Spleen (tissue), 11 donors: Measurements from ENCODE around the gene SEC16A. TPM values are rescaled to one million over a fixed set of nuclear protein-coding genes. Genes with fewer than 3 reads are reported as not detected.
A peak's percentile ranks its signal among the peaks of the same experiment; 100 is the strongest.

Experiments used
- DNase-seq: peaks from one replicate; pipeline ENCODE4 v3.0.0-alpha.2; 2020
- H3K27ac ChIP-seq, 8 donors: fragments of 200-600 bp; sonication (generic) in 7 of 8; 1 replicate in 4 of 8; 2 replicates in 4 of 8; pipeline versions ENCODE4 v1.5.0 to v1.8.0; 2016 to 2021; ENCODE audit warnings: inconsistent platforms in 4 of 8, mild to moderate bottlenecking in 4 of 8, moderate library complexity in 1 of 8
- H3K27me3 ChIP-seq, 7 donors: fragments of 200-600 bp; sonication (generic) in 6 of 7; replicated peaks in 1 of 7; 1 replicate in 4 of 7; 2 replicates in 3 of 7; pipeline versions ENCODE4 v1.5.0 to v1.8.0; 2016 to 2021; ENCODE audit warnings: inconsistent platforms in 3 of 7, mild to moderate bottlenecking in 1 of 7
- H3K36me3 ChIP-seq, 6 donors: fragments of 200-600 bp; sonication (generic) in 5 of 6; 1 replicate in 4 of 6; 2 replicates in 2 of 6; pipeline versions ENCODE4 v1.5.0 to v1.8.0; 2016 to 2021; ENCODE audit warnings: inconsistent platforms in 2 of 6
- H3K4me1 ChIP-seq, 6 donors: fragments of 200-600 bp; sonication (generic) in 5 of 6; 1 replicate in 3 of 6; 2 replicates in 3 of 6; pipeline versions ENCODE4 v1.5.0 to v1.8.0; 2016 to 2021; ENCODE audit warnings: inconsistent platforms in 3 of 6
- H3K4me3 ChIP-seq, 8 donors: fragments of 200-600 bp; sonication (generic) in 7 of 8; 1 replicate in 4 of 8; 2 replicates in 4 of 8; pipeline versions ENCODE4 v1.5.0 to v1.8.0; 2016 to 2021; ENCODE audit warnings: inconsistent platforms in 4 of 8, mild to moderate bottlenecking in 4 of 8, moderate library complexity in 2 of 8
- H3K9me3 ChIP-seq, 8 donors: fragments of 200-600 bp; sonication (generic) in 7 of 8; 1 replicate in 4 of 8; 2 replicates in 4 of 8; pipeline versions ENCODE4 v1.5.0 to v1.8.0; 2016 to 2021; ENCODE audit warnings: inconsistent platforms in 4 of 8
- POLR2A ChIP-seq, 3 donors: fragments of 450-650 bp; IDR thresholded peaks; one replicate each; pipeline ENCODE4 v1.5.1; 2017; ENCODE audit warnings: antibody characterized with exemption in 3 of 3, mild to moderate bottlenecking in 1 of 3
- POLR2AphosphoS5 ChIP-seq, 3 donors: sonication (generic); formaldehyde crosslinking; IDR thresholded peaks; one replicate each; pipeline ENCODE4 v1.5.1; 2017; ENCODE audit warnings: antibody characterized with exemption in 3 of 3
- WGBS, 5 donors: extraction: QIAGEN DNeasy Blood & Tissue Kit in 3 of 5; methylation state at CpG; one replicate each; pipeline versions ENCODE4 v1.1.5 to v1.1.7; 2013 to 2018; 5-methylcytosine and 5-hydroxymethylcytosine counted together
- intact Hi-C: fragments of 100-400 bp; cut with DNase I; formaldehyde crosslinking; loops from one replicate; pipeline ENCODE4 v1.15.0; 2023; ENCODE audit warnings: low total_unique reads
- polyA plus RNA-seq, 3 donors: library from polyadenylated mRNA; stranded (reverse); fragments of 200-250 nt; gene quantifications; one replicate each; pipeline ENCODE4 v1.2.1, GENCODE V29; 2013
- total RNA-seq, 7 donors: library from RNA; depleted of rRNA in 3 of 7; stranded (reverse); fragments of >200 nt in 3 of 7; fragmentation: NEBNext Ultra II Directional in 4 of 7; extraction: Animal tissue kit (Norgen Biotek cat#: 25700) in 4 of 7; gene quantifications; one replicate each; pipeline versions ENCODE4 v1.1.0 to v1.2.1, GENCODE V29; 2016 to 2021
- TF ChIP-seq, protein P1 (sequence below), 11 experiments: fragments of 200-600 bp in 7 of 11; fragments of 450-650 bp in 4 of 11; sonication (generic) in 4 of 11; IDR thresholded peaks in 8 of 11; conservative IDR thresholded peaks in 3 of 11; 1 replicate in 7 of 11; 2 replicates in 4 of 11; pipeline versions ENCODE4 v1.4.0 to v1.8.0; 2016 to 2021; ENCODE audit warnings: antibody characterized with exemption in 11 of 11, inconsistent platforms in 4 of 11, mild to moderate bottlenecking in 1 of 11
- donor health status: healthy with polysubstance abuse.
- donor health status: DM: no; HTN: no; CAD: no; lungs with moderate emphysema.
- donor health status: DM: no; HTN: no; CAD: no.
- donor health status: Bipolar disorder and iron deficiency.
- donor health status: healthy.
- donor health status: DM: no; HTN: no; CAD: no.
- donor health status: DM: yes; HTN: yes; CAD: no.

The SEC16A gene
- total and polyA plus RNA-seq, 10 donors, result 35.0 to 92.1 (median 75.1) TPM

DNA sequence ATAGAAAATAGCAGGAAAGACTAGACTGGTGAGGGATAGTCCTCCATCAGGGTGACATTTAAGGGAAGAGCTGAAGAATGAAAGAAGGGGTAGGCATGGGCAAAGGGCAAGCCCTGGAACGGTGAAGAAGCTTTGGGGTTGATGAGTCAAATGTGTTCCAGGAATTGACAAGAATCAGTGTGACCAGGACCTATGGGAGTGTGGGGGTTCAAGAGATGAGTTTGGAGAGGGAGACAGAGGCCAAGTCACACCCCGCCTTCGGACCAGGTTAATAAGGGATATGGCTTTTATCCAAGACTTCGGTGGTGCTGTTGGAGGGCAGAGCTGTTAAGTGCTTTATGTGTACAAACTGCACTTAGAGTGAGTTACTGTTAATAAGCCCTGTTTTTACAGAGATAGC, 71.5 kb downstream of the SEC16A start:
- Histone ChIP-seq H3K36me3 (peaks cover 4 to 65% (median 55%) of the 10 kb centered on the region in 6 donors), H3K4me1 (peaks cover 19 to 66% (median 40%) of the 10 kb centered on the region in 6 donors), H3K27me3 (no peaks in the 10 kb centered on the region), H3K27ac (peak overlapping the region in 3 of 8 donors; percentile 83 to 93 (median 92)), H3K4me3 (peak overlapping the region; percentile 88 to 99 (median 97)), H3K9me3 (no peaks in the 10 kb centered on the region)
- intact Hi-C loops, result no loop called here
- 54 to 63% (median 58%) methylated on average over 4 of the region's 4 CpGs for WGBS, 5 donors
- TF ChIP-seq POLR2AphosphoS5 (IDR thresholded peaks at IDR 0.05) (no peak), POLR2A (IDR thresholded peaks at IDR 0.05) (no peak)
- TF ChIP-seq, protein P1, sequence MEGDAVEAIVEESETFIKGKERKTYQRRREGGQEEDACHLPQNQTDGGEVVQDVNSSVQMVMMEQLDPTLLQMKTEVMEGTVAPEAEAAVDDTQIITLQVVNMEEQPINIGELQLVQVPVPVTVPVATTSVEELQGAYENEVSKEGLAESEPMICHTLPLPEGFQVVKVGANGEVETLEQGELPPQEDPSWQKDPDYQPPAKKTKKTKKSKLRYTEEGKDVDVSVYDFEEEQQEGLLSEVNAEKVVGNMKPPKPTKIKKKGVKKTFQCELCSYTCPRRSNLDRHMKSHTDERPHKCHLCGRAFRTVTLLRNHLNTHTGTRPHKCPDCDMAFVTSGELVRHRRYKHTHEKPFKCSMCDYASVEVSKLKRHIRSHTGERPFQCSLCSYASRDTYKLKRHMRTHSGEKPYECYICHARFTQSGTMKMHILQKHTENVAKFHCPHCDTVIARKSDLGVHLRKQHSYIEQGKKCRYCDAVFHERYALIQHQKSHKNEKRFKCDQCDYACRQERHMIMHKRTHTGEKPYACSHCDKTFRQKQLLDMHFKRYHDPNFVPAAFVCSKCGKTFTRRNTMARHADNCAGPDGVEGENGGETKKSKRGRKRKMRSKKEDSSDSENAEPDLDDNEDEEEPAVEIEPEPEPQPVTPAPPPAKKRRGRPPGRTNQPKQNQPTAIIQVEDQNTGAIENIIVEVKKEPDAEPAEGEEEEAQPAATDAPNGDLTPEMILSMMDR (IDR thresholded peaks at IDR 0.05 in 8 of 11, conservative IDR thresholded peaks at IDR 0.05 in 3 of 11), result no peak
- no peak for DNase-seq

DNA sequence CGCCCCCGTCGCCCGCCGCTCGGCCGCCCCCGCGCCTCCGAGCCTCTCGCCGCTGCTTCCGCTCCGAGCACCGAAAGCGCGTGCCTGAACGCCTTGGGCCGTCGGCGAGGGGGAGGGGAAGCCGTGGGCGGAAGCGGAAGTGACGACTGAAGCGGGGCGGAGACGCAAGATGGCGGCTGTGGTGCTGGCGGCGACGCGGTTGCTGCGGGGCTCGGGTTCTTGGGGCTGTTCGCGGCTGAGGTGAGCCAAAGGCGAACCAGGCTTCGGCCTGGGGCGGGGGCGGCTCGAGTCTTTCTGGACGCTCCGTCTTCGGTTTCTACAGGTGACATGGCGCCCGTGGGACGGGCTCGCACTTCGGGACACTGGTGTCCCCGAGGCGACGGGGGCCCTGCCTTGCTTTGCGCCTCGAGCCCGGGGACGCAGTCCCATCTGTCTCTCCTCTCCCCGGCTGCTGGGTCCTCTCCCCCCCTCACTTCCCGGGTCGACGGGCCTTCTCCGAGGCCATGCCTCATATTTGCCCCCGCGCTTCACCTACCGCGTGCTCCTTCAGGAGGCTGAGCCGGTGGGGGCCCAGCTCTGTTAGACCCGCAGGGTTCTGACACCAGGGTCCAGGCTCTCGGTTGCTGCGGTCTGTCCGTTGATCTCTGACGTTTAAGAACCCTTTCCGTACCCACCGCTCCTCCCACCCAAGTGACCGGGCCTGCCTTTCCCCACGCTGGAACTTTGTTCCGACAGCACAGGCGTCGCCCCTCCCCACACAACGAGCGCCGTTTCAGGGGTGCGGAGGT, 72.1 kb downstream of the SEC16A start, which contains the start of the genes ENTR1 and PMPCA:
TSS of gene ENTR1 (minus strand) at position 115 of the 788 bp plus-strand sequence. CDS start 217 bp downstream, outside the sequence.
TSS of gene PMPCA (plus strand) at position 159 of the 788 bp plus-strand sequence. CDS start at position 170, 11 bp downstream.
- Histone ChIP-seq H3K27me3 (no peaks in the 10 kb centered on the region), H3K36me3 (peaks cover 4 to 65% (median 55%) of the 10 kb centered on the region in 6 donors), H3K4me3 (peak within 1 kb of the TSS; percentile 88 to 99 (median 97)), H3K4me1 (peaks cover 19 to 72% (median 40%) of the 10 kb centered on the region in 6 donors), H3K9me3 (no peaks in the 10 kb centered on the region), H3K27ac (peak within 1 kb of the TSS; percentile 83 to 94 (median 90))
- DNase-seq, result peak; percentile 98
- TF ChIP-seq POLR2AphosphoS5 (IDR thresholded peaks at IDR 0.05), result peak; percentile 99 to 100 (median 100)
- TF ChIP-seq POLR2A (IDR thresholded peaks at IDR 0.05), result peak; percentile 25 to 87 (median 63)
- TF ChIP-seq, protein P1 (IDR thresholded peaks at IDR 0.05 in 8 of 11, conservative IDR thresholded peaks at IDR 0.05 in 3 of 11), result peak in 1 of 11 experiments; percentile 12
- intact Hi-C loops, result no loop called here
- WGBS, 5 donors, result 0 to 1% (median 0%) methylated on average over 29 to 83 of the region's 83 CpGs

DNA sequence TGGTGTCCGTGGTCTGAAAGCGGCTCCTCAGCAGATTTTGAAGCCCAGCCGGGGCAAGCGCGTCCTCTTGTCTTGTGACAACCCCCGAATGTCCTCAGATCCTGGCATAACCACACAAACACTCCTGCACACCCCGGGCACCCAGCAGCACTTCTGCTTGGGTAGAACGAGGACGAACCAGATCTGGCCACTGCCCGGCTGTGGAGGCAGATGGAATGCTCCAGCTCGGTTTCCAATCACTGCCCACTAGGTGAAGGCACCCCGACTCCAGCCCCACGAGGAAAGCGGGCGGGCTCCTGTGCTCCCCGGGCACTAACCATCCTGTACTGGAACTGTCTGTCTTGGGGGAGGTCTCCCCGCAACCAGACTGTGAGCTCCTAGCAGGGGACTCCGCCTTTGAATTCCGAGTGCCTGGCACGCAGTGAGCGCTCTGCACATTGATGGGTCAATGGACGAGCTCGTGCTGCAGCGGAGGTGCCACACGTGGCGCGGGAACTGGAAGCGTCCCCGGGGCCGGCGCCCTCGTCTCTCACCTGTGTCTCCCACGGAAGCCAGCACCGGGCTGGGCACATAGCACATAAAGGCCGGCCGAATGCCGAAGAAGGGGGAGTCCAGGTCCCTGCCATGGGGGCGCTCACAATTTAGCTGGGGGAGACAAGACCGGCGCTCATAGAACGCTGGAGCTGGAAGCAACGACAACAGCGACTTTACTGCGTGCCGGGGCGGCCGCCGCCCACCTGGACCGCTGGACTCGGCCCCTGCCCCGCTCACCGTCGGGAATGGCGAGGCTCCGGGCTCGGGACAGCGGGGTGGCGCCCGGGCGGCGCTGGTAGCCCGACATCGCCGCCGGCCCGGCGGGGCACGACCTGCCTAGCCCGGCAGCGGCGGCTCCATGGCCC, 73.0 kb downstream of the SEC16A start:
- Histone ChIP-seq H3K4me3 (peak overlapping the region; percentile 71 to 99 (median 94)), H3K36me3 (peaks cover 4 to 65% (median 54%) of the 10 kb centered on the region in 6 donors), H3K9me3 (no peaks in the 10 kb centered on the region), H3K27me3 (no peaks in the 10 kb centered on the region), H3K27ac (peak overlapping the region; percentile 60 to 94 (median 90)), H3K4me1 (peaks cover 19 to 81% (median 48%) of the 10 kb centered on the region in 6 donors)
- intact Hi-C loops, result no loop called here
- TF ChIP-seq, protein P1 (IDR thresholded peaks at IDR 0.05 in 8 of 11, conservative IDR thresholded peaks at IDR 0.05 in 3 of 11), result no peak
- TF ChIP-seq POLR2AphosphoS5 (IDR thresholded peaks at IDR 0.05), result peak in 2 of 3 donors; percentile 30 to 38
- WGBS, 5 donors, result 4 to 14% (median 8%) methylated on average over 24 to 71 of the region's 71 CpGs
- DNase-seq, result peak; percentile 87
